Activated CD4-positive, alpha-beta T cell treated with anti-CD3 and anti-CD28 coated beads for 1 hour (primary cell): ENCODE data around the gene ZNF317.
"Not testable (repeated sequence)": the region's sequence is repeated elsewhere in the genome, so short reads cannot be mapped to it uniquely, and the experiment has no call there.

Source experiments
- DNase-seq: peaks from one replicate; pipeline ENCODE4 v3.0.0-alpha.2; 2020

The ZNF317 gene

GRCh38 chr19:9178901-9179300 lies 38.7 kb downstream of the ZNF317 start, which contains the start of gene OR7D2:
OR7D2 (plus strand) TSS chr19:9178979; CDS start chr19:9185782, 6,803 bp downstream.
- no peak for DNase-seq

GRCh38 chr19:9183000-9183399 lies 42.8 kb downstream of the ZNF317 start:
- DNase-seq: no peak

- no peak for DNase-seq
Observed at GRCh38 chr19:9187191-9187590, 47.0 kb downstream of the ZNF317 start.

- DNase-seq: no peak
Observed at GRCh38 chr19:9189535-9189934, 49.3 kb downstream of the ZNF317 start.

- DNase-seq: not testable (repeated sequence)
Observed at GRCh38 chr19:9198044-9198443, 57.8 kb downstream of the ZNF317 start.

GRCh38 chr19:9205501-9206113 lies 65.4 kb downstream of the ZNF317 start:
- peak; percentile 53 for DNase-seq
